Colon (tissue), 2 donors: ENCODE results near the gene LETMD1.
"Not testable (repeated sequence)": the region's sequence is repeated elsewhere in the genome, so short reads cannot be mapped to it uniquely, and the experiment has no call there.

ENCODE experiments used
- FAIRE-seq: peaks from 2 replicates; lab custom pipeline; 2012; peaks lifted over from hg19 to GRCh38; lab: Jason Lieb, UNC
- donor health status: control.
- donor health status: control.

LETMD1 gene

GRCh38 chr12:51047655-51048540 lies at the start of gene LETMD1:
Gene LETMD1 (plus strand): TSS chr12:51048327. CDS start chr12:51048357, 30 bp downstream.
- no peak for FAIRE-seq

DNA sequence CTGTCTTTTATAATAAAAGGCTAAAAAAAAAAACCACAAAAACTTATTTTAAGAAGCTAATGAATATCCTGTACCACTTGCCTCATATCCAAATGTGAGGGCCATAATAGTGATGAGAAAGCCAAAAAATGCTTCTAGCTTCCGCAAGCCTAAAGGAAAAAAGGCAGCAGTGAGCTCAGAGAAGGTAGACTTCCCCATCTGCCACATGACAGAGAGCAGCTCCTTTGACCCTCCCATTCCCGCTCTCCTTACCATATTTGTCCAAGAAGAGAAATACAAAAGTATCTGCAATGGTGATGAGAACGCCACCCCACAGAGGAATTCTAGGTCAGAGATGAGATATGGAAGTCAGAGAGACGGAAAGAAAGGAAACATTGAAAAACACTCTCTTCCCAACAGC lies 49.0 kb upstream of the LETMD1 start:
- no peak for FAIRE-seq

GRCh38 chr12:51000245-51000644 lies 47.9 kb upstream of the LETMD1 start:
- no peak for FAIRE-seq

DNA sequence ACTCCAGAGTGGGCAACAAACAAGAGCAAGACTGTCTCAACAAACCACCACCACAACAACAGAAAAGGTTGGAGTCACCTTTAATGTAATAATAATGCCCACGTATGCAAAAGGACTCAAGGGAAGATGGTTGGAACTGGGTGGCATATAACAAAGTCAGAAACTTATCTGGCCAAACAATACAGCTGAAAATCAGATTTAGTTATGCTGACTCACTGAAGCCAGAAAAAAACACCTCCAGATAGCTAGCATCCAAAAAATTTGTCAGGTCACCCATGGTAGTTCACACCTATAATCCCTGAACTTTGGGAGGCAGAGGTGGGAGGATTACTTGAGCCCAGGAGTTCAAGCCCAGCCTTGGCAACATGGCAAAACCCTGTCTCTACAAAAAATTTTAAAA lies 46.3 kb upstream of the LETMD1 start:
- no peak for FAIRE-seq

DNA sequence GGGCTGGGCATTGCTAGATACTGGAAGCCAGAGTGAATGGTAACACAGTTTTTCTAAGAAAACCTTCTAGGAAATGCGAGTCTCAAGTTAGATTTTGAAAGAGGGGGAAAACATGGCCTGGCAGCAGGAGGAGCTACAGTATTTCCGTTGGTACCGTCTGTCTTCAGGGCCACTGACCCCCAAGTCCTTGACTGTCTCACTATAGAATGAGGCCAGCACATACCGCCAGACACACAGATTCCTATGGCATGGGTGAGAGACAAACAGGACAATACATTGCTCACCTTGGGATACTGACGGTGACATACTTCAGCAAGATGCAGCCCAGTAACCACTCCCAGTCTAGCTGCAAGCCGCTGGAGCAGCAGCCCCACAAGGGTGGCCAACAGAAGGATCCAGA lies 43.6 kb upstream of the LETMD1 start:
- no peak for FAIRE-seq

DNA sequence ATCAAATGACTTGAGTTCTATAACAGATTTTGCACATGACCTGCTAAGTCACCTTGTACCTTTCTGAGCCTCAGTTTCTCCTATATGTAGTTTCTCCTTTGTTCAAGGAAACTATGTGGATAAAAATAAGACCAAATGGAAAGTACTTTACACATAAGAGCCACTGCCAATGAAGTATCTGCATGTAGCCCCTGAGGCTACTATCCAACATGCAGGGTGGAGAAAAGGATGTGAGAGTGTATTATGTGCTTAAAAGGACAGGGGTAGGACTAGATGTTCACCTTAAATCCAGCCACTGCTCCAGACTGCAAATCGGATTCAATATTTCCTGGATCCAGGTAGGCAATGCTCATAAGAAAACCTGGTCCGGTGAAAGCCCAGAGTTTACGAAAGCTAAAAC lies 43.1 kb upstream of the LETMD1 start:
- no peak for FAIRE-seq

- FAIRE-seq = no peak
Measured at GRCh38 chr12:51005671-51006070, 42.5 kb upstream of the LETMD1 start.

- no peak for FAIRE-seq
Measured at GRCh38 chr12:51008329-51009055, 39.6 kb upstream of the LETMD1 start.

GRCh38 chr12:51009056-51009440 lies 39.1 kb upstream of the LETMD1 start:
- no peak for FAIRE-seq

GRCh38 chr12:51011955-51012354 lies 36.2 kb upstream of the LETMD1 start:
- no peak for FAIRE-seq

DNA sequence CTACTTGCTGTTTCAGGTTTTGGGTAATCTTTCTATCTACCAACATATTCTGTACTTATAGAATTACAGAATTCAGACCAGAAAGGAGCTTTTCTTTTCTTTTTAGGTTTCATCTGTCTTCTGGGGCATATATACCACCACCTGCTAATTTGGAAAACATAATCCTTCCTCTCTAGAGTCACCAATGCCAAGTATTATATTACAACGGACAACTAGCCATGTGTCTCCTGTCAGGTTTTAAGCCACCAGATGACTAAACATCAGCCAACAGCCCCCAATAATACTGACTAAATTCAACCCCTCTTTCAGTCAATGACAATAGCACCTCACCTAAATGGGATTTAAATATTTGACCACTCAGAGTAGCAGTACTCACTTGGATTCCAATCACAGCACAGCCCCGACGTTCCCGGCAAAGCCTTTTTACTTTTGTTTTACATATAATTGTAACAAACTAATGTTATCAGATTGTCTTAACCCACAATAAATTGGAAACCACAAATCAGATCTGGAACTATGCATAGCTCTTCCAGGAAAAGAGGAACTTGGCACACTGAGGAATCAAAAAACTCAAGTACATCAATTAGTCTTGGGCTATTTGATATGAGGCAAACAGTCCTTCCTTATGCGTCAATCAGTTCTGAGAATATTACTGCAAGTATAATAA lies 35.4 kb upstream of the LETMD1 start:
- no peak for FAIRE-seq

GRCh38 chr12:51013441-51013840 lies 34.7 kb upstream of the LETMD1 start:
- no peak for FAIRE-seq

- not testable (repeated sequence) for FAIRE-seq
Measured at GRCh38 chr12:51014467-51014866, 33.7 kb upstream of the LETMD1 start.

DNA sequence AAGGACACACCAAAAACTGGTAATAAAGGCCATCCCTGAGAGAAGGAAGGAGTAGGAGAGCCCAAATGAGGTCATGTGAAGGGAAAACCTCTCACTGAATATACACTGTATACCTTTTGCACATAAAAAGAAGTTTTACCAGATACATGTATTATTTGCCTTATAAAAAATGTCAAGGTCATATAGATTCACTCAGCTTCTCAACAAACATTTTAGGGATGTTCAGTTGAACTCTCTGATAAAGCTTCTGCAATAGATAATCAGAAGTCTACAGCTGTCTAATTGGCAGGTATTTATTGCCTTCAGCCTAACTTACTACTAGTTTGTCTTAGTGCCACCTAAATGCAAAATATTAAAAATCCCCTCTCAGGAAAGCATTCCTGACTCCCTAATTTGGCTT lies 30.7 kb upstream of the LETMD1 start:
- no peak for FAIRE-seq

GRCh38 chr12:51018956-51019355 lies 29.2 kb upstream of the LETMD1 start:
- no peak for FAIRE-seq

DNA sequence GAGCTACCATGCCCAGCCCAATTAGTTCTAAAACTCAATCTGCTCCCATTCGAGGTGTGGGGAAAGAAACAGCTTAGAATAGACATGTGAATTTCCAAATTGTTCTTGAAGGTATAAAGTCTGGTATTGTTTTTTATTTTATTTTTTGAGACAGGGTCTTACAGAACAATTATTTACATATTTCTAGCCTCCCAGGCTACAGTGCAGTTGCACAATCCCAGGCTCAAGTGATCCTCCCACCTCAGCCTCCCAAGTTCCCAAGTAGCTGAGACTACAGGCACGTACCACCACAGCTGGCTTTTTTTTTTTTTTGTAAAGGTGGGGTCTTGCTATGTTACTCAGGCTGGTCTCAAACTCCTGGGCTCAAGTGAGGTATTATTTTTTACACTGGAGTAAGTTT lies 28.2 kb upstream of the LETMD1 start:
- FAIRE-seq = no peak

DNA sequence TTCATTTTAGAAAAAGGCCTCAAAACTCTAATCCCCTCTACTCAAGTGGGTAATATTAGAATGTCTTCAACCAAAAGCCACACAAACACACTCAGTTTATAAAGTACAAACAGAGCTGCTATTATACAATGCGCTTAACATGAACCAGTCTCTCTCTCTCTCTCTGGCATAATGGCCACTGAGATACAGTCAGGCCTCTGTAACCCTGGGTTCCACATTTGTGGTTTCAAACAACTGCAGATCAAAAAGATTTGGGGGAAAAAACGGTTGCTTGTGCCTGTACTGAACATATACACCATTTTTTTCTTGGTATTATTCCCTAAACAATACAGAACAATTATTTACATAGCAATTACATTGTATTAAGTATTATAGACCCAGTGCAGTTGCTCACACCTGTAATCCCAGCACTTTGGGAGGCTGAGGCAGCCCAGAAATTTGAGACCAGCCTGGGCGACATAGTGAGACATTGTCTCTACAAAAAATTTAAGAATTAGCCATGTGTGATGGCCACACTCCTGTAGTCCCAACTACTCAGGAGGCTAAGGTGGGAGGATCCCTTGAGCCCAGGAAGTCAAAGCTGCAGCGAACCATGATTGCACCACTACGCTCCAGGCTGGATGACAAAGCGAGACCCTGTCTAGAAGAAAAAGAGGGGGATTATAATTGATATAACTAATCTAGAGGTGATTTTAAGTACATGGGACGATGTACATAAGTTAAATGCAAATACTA lies 27.5 kb upstream of the LETMD1 start:
- FAIRE-seq = no peak

DNA sequence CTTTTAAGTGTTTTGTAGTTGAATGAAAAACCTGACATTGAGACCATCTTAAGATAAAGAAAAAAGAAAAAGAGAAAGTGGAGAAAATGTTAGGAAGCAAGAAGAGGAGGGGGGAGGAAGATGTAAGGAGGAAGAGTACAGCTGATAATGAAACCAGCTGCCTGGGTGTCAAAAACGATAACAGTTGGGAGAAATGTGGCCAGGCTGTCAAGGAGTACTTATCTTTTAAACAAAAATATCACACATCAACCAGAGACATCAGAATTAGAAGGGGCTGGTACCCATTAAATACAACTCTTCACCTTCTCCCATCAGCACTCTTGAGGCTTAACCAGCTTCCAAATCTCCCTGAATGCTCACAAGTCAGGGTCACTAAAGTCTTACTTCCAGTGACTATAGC lies 26.4 kb upstream of the LETMD1 start:
- FAIRE-seq = no peak

- no peak for FAIRE-seq
Measured at GRCh38 chr12:51023625-51024382, 24.3 kb upstream of the LETMD1 start.

- no peak for FAIRE-seq
Measured at GRCh38 chr12:51025338-51025835, 22.7 kb upstream of the LETMD1 start.
